Skin of body (tissue), 2 donors: Measurements from ENCODE around the gene TYW5. TPM values are rescaled to one million over a fixed set of nuclear protein-coding genes. Genes with fewer than 3 reads are reported as not detected.

Source experiments
- DNase-seq: peaks from one replicate; lab custom pipeline; 2025; lab: John Stamatoyannopoulos, UW
- total RNA-seq: library from RNA; depleted of rRNA; stranded (reverse); fragments of >200 nt; gene quantifications from one replicate; pipeline ENCODE4 v1.2.3, GENCODE V29; 2014

TYW5 gene
- total RNA-seq, 1 donor from 2014 or later, result 12.8 TPM

DNA sequence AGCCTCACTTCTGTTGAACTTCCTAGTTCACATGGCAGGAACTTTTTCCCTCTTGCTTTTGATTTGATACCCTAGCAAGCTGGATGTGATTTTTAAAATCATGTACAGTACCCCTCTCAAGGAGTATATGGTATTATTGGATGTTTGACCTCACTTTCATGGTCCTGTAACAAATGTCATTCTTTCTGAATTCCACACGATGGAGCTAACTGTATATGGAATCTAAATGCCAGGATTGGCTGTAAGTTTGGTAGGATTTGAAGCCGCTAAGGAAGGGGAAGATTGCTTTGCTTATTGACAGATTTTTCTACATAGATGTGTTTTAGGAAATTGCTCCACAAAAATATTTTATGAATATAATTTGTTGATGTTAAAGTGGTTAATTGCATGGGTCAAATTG, 18.4 kb upstream of the TYW5 start:
- DNase-seq, result peak; percentile 44

DNA sequence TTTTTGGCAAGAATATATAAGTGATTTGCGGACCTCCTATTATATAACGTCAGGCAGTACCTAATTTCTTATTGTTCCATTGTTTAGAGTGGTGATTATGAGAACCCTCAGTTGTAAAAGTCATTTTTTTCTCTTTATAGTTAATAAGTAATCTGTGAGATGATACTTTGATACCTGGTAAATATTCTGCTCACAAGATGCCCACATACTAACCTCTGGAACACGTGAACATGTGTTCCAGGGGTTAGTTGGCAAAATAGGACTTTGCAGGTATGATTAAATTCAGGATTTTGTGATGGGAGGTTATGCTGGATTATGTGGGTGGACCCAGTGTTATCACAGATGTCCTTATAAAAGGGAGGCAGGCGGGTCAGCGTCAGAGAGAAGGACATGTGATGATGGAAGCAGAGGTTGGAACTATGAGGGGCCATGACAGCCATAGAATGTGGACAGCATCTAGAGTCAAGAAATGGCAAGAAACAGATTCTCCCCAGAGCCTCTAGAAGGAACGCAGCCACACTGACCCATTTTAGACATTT, 16.9 kb upstream of the TYW5 start:
- no peak for DNase-seq

DNA sequence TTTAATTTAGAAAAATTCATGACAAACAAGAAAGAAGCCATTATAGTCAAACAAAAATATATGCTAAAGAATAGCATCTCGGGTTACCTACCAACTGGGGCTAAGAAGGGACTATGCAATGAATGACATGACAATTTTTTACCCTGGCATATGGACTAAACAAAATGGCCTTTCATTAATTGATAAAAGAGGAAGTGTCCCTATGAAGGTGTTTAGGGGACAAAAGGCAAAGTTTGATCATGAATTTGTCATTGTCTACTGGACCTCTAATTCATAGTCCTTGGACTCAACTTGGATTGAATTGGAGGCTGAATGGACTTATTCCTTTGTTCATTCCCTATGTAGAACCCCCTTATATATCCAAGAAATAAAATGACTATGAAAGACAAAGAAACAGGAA, 12.8 kb upstream of the TYW5 start:
- DNase-seq, result no peak

DNA sequence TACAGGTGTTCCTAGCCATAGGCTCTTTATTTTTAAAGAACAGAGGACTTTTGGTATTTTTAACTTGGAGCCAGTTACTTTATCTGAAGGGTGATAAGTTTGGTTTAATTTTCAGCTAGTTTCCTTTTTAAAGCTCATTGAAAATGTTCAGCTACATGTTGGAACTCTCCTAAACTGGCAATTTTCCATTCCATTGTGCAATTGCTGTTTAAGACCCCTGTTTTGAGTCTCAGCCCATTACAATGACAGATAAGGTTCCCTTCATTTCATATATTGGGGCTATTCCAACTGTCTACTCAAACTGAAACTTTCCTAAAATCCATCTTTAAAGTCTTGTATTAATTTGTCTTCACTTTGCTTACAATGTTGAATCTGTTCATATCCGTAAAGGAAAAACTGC, 11.7 kb upstream of the TYW5 start:
- DNase-seq, result no peak

DNA sequence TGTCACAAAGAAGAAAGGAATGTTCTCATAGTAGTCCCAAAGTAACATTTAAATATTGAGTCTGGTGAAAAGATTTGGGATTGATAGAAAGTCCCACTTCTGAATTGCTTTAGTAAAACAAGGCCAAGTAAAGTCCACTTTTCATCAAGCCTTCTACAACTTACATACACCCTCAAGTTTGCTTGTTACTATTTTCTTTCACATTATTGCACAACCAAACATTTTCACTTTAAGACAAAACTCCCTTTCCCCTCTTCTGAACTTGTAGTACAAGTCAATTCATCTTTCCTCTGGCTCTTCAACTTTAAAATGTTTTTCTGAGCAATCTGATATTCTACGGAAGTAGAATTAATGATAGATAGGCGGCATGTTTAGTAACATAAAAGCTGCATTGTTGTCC, 11.1 kb upstream of the TYW5 start:
- DNase-seq, result no peak

DNA sequence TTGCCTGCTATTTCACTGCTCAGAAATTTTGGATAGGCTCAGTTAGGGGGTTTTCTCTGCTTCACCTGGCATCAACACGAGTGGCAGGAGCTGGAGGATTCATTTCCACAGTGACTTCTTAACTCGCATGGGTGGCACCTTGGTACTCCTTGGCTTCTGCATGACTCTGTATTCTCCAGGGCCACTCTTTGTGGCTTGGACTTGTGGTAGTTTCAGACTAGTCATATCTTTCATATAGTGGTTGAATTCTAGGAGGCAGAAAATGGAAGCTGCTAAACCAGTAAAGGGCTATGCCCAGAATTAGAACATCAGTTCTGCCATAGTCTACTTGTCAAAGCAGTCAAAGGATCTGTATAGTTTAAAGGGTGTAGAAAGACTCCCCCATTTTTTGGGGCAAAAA, 6.9 kb upstream of the TYW5 start:
- no peak for DNase-seq

DNA sequence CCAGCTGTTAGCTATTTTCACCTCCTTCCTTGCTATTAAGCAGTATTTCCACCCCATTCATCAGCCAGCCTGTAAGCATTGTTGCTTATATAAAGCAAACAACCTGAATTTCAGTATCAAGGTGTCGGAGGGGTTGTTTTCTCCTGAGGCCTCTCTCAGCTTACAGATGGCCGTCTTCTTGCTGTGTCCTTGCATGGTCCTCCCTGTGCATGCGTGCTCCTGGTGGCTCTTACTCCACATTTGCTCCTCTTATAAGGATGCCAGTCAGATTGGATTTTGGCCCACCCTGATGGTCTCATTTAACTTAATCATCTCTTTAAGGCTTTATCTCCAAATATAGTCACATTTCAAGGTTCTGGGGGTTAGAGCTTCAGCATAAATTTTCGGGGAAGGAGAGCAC, 2.7 kb upstream of the TYW5 start:
- DNase-seq, result no peak

DNA sequence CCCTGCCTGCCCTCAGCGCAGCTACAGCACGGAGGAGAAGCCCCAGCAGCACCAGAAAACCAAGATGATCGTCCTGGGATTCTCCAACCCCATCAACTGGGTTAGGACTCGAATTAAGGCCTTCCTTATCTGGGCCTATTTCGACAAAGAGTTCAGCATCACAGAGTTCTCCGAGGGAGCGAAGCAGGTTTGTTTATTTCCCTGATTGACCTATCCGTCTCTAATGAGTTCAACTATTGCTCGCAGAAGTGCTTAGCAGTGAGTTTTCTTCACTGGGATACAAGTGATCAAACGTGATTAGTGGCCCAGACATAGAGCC, 730 bp upstream of the TYW5 start:
- DNase-seq, result no peak

DNA sequence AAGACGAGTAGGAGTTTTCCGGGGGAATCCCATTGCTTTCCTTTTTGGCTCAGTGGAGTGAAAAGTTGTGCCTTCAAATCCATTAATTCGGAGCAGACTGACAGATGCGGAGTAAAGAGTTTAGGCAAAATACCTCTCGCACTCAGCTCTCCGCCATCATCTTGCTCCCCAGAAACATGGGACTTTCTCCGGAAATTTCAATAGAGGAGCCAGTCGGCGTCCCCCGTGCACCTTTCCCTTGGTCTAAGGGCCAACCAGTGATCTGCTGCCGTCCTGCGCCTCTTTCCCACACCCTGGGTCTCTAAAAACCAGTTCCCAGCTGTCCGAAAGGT, 318 bp downstream of the TYW5 start:
- peak; percentile 9 for DNase-seq

DNA sequence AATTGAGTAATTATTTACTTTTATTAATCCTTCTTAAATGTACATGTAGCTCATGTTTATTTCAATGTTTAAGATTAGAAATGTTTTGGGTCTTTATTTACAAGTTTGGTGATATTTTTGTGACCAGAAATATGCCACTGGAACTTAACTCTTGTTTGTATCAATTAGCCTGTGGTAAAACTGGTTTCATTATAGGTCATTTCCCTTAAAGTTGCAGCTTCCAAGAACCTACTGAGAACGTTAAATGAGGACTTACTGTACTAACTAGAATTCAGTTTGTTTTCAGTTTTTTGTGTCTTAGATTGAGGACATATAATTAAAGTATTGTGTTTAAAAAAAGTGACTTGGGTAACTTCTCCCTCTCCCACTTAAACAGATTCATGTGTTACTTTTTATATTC, 4.3 kb downstream of the TYW5 start:
- DNase-seq, result no peak

DNA sequence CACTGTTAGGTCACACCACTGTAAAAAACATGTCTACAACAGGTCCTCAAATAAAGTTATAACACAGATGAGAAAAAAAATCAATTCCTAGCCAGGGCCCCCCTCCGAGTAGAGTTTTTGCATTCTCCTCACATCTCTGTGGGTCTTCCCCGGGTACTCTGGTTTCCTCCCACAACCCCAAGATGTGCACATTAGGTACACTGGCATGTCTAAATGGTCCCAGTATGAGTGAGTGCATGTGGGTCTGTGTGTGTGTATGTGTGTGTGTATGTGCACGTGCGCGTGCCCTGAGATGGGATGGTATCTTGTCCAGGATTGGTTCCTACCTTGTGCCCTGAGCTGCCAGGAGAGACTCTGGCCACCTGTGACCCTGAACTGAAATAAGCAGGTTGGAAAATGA, 4.9 kb downstream of the TYW5 start:
- no peak for DNase-seq

DNA sequence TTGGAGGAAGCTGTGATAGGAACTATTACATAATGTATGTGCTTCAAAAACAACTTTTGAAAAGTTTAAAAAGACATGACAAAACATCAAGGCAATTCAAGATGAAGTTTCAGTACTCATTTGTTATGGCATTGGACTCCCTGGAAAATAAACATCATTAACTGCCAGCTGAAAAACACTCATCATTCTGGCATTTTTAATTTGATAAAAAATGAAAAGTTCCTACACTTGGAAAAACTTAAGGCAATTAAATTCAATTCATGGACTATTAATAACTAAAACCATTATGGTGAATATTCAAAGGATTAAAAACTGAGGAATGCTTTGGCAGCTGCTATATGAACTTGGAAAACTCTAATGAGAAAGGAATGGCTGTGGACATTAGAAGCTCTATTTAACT, 8.5 kb downstream of the TYW5 start:
- peak; percentile 28 for DNase-seq

DNA sequence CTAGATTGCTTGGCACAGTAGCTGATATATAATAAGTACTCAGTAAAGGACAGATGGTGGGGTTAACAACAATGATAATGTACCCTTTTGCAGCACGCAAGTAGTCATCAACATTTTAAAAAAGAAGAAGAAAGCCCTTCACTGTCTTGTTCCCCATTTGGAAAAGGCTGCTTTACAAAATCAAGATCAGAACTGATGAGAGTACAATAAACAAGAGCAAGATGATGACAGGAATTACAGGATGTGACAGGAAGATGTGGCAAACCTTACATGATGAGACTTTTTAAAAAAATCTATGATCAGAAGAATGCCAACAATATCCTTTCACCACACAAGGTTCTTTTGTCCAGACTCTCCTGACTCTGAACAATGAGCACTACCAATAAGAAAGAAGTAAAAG, 9.1 kb downstream of the TYW5 start:
- no peak for DNase-seq

DNA sequence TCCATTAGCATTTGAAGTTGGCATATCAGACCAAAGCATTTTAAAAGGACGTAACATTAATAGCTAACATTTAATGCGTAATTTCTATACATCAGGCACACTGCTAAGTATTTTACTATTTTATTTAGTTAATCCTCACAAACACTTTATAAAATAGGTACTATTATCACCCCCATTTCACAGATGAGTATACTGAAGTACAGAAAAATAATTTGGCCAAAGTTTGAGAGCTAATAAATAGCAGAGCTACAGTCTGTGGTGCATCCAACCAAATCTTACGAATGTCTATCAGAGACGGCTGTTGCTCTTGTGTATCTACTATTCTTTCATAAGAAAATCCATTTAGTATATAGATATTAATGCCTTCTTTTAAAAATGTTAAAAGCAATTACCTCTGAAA, 11.9 kb downstream of the TYW5 start:
- no peak for DNase-seq

DNA sequence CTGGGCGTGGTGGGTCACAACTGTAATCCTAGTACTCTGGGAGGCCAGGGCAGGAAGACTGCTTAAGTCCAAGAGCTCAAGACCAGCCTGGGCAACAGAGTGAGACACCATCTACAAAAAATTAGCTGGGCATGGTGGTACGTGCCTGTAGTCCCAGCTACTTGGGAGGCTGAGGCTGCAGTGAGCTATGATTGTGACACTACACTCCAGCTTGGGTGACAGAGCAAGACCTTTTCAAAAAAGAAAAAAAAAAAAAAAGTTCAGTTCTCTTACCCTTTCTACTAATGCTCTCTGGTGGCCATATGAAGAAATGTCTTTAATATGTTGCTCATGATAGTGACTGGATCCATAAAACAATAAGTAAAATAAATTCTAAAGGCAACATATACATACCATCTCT, 14.9 kb downstream of the TYW5 start:
- no peak for DNase-seq

DNA sequence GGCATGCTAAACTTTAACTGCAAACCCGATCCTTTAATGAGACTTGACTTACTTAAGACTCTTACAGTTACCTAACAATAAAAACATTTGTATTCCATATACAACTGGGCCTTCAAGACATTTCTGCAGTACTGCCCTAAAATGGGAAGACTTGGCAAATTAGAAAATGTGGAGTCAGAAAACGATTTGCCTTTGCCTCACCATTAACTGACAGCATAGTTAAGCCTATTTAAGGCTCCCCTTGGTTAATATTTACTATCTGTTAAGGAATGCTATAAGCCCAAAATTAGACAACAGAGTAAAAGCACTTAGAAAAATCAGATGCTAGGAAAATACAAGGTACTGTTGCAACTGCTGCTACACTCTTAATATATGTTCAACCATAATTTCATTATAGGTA, 18.7 kb downstream of the TYW5 start:
- DNase-seq, result no peak

DNA sequence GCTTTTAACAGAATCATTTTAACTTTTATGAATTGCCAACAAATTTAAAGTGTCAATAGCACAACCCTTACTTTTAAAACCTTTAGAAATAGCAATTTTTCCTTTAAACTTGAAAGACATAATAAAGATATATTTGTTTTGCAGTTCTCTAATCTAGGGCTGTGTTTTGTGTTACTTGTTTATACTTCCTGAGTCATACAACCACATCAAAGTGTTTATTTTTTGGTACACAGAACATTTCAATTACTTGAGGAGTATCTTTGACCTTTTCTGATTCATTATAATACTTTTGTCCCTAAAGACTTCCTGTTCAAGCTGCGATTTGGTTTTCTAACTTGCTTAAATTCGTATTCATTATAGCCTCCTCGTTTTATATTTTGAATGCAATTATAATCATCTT, 21.8 kb downstream of the TYW5 start:
- no peak for DNase-seq

DNA sequence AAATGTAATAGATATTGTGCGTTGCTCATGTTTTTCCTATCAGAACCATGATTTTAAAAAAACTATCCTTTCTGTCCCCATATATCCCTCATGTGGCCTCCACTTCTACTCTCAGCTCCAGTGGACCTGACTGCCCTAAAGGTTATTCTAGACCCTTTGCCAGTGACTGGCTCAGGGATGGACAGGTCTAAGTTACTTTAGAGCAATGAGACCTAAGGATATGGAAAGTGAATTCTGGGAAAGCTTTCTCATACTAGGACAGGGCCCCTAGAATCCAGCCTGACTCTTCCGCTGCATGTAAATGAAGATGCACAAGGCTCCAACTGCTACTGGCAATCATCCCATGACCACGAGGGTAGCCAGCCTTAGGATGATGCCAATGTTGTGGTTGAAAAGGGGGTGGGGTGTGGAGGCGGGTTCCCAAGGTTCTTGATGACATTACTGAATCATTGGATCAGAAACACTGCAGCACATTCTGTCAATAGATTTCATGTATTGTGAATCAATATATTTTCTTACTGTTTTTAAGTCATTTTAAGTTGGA, 22.9 kb downstream of the TYW5 start:
- no peak for DNase-seq

DNA sequence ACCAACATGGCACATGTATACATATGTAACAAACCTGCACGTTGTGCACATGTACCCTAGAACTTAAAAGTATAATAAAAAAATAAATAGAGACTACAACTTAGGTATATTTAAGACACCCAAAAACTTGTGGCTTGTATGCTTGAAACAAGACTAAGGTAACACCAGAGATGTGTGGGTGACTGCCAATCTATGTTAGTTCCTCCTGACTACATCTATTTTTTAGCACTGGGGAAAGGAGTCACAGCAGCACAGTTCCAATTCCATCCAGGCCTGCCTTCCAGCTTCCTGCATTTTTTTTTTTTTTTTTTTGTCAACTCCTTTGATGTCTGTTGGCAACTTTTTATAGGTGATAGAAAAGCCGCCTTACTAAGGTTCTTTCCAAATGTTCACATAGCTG, 26.0 kb downstream of the TYW5 start:
- no peak for DNase-seq

DNA sequence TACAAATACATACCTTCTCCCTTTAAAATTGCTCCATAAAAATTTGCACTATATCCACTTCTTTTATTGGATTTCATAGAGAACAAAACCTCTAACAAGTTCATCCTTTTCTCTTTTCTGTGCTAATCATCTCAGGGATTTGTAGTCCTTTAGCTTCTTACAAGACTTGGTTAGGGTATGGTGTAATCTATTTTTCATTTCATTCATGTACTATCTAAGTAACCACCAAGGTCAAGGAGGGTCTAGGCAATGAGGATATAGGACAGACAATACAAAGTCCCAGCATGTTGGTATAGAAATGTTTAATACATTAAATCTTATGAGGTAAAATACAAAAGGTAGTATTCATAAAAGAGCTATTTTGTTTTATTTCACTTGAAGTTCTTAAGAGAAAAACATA, 26.7 kb downstream of the TYW5 start:
- no peak for DNase-seq

DNA sequence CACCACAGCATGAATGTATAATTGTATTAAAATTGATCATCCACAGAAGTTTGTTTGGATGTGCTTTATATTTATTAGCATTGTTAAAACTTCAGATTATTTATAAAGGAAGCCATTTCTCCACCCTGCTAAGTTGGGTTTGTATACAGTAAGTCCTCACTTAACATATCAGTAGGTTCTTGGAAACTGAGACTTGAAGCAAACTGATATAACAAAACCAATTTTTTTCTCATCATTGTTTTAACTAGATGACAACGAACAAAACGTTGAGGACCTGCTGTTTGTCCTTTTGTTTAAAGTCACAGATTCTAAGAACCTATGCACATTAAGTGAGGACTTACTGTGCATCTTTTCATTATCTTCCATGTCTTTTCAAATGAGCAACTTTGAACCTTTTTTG, 27.1 kb downstream of the TYW5 start:
- DNase-seq, result no peak

DNA sequence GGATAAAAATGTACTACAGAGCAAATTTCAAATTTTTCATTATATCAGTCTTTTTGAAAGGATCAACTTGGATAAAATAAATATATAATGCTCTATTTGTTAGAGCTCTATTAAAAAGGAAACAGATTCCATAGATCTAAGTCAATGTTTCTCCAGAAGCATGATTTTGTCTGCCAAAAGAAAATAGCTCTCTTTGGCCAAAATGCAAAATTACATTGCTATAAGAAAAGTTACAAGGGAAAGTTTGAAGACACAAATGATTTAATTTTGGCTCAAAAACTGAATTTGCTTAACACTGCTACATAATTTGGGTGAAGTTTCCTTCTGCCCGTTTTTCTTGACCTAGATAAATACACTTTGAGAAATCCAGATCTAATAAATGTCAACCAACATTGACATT, 28.5 kb downstream of the TYW5 start:
- no peak for DNase-seq

DNA sequence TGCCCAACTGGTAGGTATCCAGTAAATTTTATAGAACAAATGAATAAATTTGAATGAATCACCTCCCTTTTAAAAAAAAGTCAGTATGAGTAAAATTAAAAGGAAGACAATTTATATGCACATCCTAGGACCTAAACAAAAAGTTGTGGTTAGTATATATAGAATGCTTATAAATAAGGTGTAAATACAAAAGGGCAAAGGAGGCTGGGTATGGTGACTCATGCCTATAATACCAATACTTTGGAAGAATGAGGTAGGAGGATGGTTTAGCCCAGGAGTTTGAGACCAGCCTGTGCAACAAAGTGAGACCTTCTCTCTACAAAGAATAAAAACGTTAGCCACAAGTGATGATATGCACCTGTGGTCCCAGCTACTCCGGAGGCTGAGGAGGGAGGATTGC, 31.4 kb downstream of the TYW5 start:
- DNase-seq, result no peak

DNA sequence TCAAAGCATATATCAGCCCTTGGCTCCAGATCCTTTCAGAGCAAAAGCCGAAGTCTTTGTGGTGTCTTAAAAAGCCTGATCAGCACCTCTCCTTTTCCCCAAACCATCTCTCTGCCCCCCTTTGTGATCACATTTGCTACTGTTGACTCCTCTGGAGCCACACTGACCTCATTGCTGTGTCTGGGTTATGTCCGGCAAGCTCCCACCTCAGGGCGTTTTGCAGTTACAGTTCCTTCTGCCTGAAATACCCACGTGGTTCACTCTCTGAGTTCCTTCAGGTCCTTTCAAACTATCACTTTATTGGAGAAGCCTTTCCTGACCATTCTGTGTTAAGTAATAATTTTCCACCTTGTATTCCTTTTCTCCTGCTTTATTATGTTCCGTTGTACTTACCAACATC, 32.4 kb downstream of the TYW5 start:
- no peak for DNase-seq

DNA sequence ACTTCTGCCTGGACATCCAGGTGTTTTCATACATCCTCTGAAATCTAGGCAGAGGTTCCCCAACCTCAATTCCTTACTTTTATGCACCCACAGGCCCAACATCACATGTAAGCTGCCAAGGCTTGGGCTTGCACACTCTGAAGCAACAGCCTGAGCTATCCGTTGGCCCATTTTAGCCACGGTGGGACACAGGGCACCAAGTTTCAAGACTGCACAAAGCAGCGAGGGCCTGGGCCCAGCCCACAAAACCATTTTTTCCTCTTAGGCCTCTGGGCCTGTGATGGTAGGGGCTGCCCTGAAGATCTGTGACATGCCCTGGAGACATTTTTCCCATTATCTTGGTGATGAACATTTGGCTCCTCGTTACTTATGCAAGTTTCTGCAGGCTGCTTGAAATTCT, 38.3 kb downstream of the TYW5 start:
- no peak for DNase-seq
